Neural progenitor cell (in vitro differentiated cells): ENCODE measurements around the gene FRMD8. TPM values are rescaled to one million over a fixed set of nuclear protein-coding genes. Genes with fewer than 3 reads are reported as not detected.

Experiments
- DNase-seq: peaks from one replicate; pipeline ENCODE4 v3.0.0-alpha.2; 2016; ENCODE audit warnings: low spot score
- H2AFZ ChIP-seq: fragments of 200-600 bp; sonication (generic); replicated peaks from 2 replicates; pipeline ENCODE4 v1.6.1; 2016; ENCODE audit warnings: antibody characterized with exemption
- H3F3A ChIP-seq: fragments of 200-600 bp; sonication (generic); 2 replicates; pipeline ENCODE4 v1.6.1; 2016; ENCODE audit warnings: antibody characterized with exemption, low read depth
- H3K27ac ChIP-seq: fragments of 200-600 bp; sonication (generic); 2 replicates; pipeline ENCODE4 v1.5.1; 2016; ENCODE audit warnings: mild to moderate bottlenecking
- H3K27me3 ChIP-seq: fragments of 200-600 bp; sonication (generic); 2 replicates; pipeline ENCODE4 v1.6.1; 2016; ENCODE audit warnings: mild to moderate bottlenecking, moderate library complexity
- H3K36me3 ChIP-seq: fragments of 200-600 bp; sonication (generic); 2 replicates; pipeline ENCODE4 v1.5.1; 2016
- H3K4me1 ChIP-seq: fragments of 200-600 bp; sonication (generic); 2 replicates; pipeline ENCODE4 v1.6.1; 2016; ENCODE audit warnings: mixed run types
- H3K4me2 ChIP-seq: fragments of 200-600 bp; sonication (generic); 2 replicates; pipeline ENCODE4 v1.6.1; 2016
- H3K4me3 ChIP-seq: fragments of 200-600 bp; sonication (generic); 2 replicates; pipeline ENCODE4 v1.5.1; 2016
- H3K79me2 ChIP-seq: fragments of 200-600 bp; sonication (generic); 2 replicates; pipeline ENCODE4 v1.6.1; 2016; ENCODE audit warnings: low read depth
- H3K9ac ChIP-seq: fragments of 200-600 bp; sonication (generic); 2 replicates; pipeline ENCODE4 v1.6.1; 2016
- H3K9me3 ChIP-seq: fragments of 200-600 bp; sonication (generic); 2 replicates; pipeline ENCODE4 v1.5.1; 2016; ENCODE audit warnings: low read depth
- H4K20me1 ChIP-seq: fragments of 200-600 bp; sonication (generic); 2 replicates; pipeline ENCODE4 v1.6.1; 2016; ENCODE audit warnings: low read depth
- H3K27ac Mint-ChIP-seq: 3 replicates; pipeline ENCODE4 v1.8.0; 2021; ENCODE audit warnings: mixed read lengths
- H3K27me3 Mint-ChIP-seq: 2 replicates; pipeline ENCODE4 v1.8.0; 2022; ENCODE audit warnings: low read depth, mild to moderate bottlenecking, inconsistent platforms, moderate library complexity, mixed read lengths; ENCODE audit not compliant: insufficient read depth
- H3K36me3 Mint-ChIP-seq: 3 replicates; pipeline ENCODE4 v1.8.0; 2021; ENCODE audit warnings: mixed read lengths
- H3K4me1 Mint-ChIP-seq: 3 replicates; pipeline ENCODE4 v1.8.0; 2021; ENCODE audit warnings: mixed read lengths
- H3K4me3 Mint-ChIP-seq: 3 replicates; pipeline ENCODE4 v1.8.0; 2021; ENCODE audit warnings: mild to moderate bottlenecking, moderate library complexity, mixed read lengths
- H3K9me3 Mint-ChIP-seq: 3 replicates; pipeline ENCODE4 v1.8.0; 2020; ENCODE audit warnings: mixed read lengths
- EZH2 ChIP-seq: fragments of 200-600 bp; sonication (generic); IDR thresholded peaks from 2 replicates; pipeline ENCODE4 v1.6.1; 2017; ENCODE audit warnings: antibody characterized with exemption, mild to moderate bottlenecking, moderate library complexity
- EZH2phosphoT487 ChIP-seq: fragments of 200-600 bp; sonication (generic); IDR thresholded peaks from 2 replicates; pipeline ENCODE4 v1.6.1; 2017; ENCODE audit warnings: antibody characterized with exemption
- microRNA counts: library from miRNA; unstranded; fragments of <30 nt; microRNA quantifications from one replicate; lab custom pipeline; 2016
- small RNA-seq: library from RNA; depleted of rRNA; stranded (forward); fragments of <200 nt; gene quantifications from one replicate; pipeline ENCODE3, GENCODE V24; 2015
- total RNA-seq: library from RNA; depleted of rRNA; stranded (reverse); fragments of >200 nt; gene quantifications from 2 replicates; pipeline ENCODE4 v1.2.3, GENCODE V29; 2015; ENCODE audit warnings: low replicate concordance
- TF ChIP-seq, protein P1 (sequence below): fragments of 200-600 bp; sonication (generic); IDR thresholded peaks from 2 replicates; pipeline ENCODE4 v1.5.1; 2017; ENCODE audit warnings: antibody characterized with exemption, mild to moderate bottlenecking

The FRMD8 gene
- total RNA-seq, 1 donor from 2014 or later, result 5.8 TPM

DNA sequence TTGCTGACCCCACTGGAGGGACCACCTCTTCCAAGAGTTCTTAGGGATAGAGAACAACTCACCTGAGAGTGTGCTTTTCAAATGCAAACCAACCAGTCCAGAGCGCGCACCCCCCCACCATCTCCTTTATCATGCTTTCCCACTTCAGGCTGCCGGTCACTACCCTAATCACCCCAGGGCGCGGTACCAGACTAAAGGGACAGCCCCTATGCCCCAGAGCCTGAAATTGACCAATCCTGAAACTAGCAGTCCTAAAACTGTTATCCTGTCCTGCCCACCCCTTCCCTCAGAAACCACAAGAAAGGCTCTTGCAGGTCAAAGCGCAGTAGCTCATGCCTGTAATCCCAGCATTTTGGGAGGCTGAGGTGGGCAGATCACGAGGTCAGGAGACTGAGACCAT, 73.1 kb downstream of the FRMD8 start:
- Histone ChIP-seq H3K4me2 (peak overlapping the region; percentile 14), H3K9me3 (no peaks in the 10 kb centered on the region), H2AFZ (no peak overlapping the region), H3K4me1 (no peaks in the 10 kb centered on the region), H3K4me3 (no peak overlapping the region), H3K9ac (no peak overlapping the region), H3K27ac (no peak overlapping the region), H3F3A (peaks cover 10% of the 10 kb centered on the region), H3K27me3 (peaks cover 91% of the 10 kb centered on the region), H3K36me3 (no peaks in the 10 kb centered on the region), H3K79me2 (no peaks in the 10 kb centered on the region), H4K20me1 (no peaks in the 10 kb centered on the region)
- Mint-ChIP-seq H3K27ac (no peak overlapping the region), H3K4me3 (no peak overlapping the region), H3K4me1 (peaks cover 17% of the 10 kb centered on the region), H3K36me3 (peaks cover 6% of the 10 kb centered on the region), H3K27me3 (peaks cover 9% of the 10 kb centered on the region), H3K9me3 (peaks cover 11% of the 10 kb centered on the region)
- no peak for TF ChIP-seq EZH2
- TF ChIP-seq, protein P1, sequence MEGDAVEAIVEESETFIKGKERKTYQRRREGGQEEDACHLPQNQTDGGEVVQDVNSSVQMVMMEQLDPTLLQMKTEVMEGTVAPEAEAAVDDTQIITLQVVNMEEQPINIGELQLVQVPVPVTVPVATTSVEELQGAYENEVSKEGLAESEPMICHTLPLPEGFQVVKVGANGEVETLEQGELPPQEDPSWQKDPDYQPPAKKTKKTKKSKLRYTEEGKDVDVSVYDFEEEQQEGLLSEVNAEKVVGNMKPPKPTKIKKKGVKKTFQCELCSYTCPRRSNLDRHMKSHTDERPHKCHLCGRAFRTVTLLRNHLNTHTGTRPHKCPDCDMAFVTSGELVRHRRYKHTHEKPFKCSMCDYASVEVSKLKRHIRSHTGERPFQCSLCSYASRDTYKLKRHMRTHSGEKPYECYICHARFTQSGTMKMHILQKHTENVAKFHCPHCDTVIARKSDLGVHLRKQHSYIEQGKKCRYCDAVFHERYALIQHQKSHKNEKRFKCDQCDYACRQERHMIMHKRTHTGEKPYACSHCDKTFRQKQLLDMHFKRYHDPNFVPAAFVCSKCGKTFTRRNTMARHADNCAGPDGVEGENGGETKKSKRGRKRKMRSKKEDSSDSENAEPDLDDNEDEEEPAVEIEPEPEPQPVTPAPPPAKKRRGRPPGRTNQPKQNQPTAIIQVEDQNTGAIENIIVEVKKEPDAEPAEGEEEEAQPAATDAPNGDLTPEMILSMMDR, result no peak
- no peak for TF ChIP-seq EZH2phosphoT487
- DNase-seq, result peak; percentile 35

MicroRNAs within 50 kb of the gene (microRNA counts, 767-probe panel; counts per million panel counts)
- 460 counts per million, percentile 90 among the panel's probes with 10 or more counts for microRNA hsa-miR-612 (lab: Ali Mortazavi, UCI)

Small RNA genes lying within 50 kb of the gene (small RNA-seq; reads per million reads assigned to genes)
- gene RF01684, result not detected

Other genes starting within 250 kb of the FRMD8 start
- not detected in 2 replicates for gene SPDYC, start 216.4 kb upstream of the FRMD8 start, total RNA-seq
- gene CAPN1, start 204.7 kb upstream of the FRMD8 start, total RNA-seq, result 24.3 and 57.3 TPM in 2 replicates
- gene POLA2, start 124.7 kb upstream of the FRMD8 start, total RNA-seq, result 33.3 and 47.7 TPM in 2 replicates
- gene CDC42EP2, start 71.8 kb upstream of the FRMD8 start, total RNA-seq, result 0.11 and 0.87 TPM in 2 replicates
- gene DPF2, start 52.8 kb upstream of the FRMD8 start, total RNA-seq, result 63.3 and 72.1 TPM in 2 replicates
- 2.5 and 4.3 TPM in 2 replicates for gene TIGD3, start 31.9 kb upstream of the FRMD8 start, total RNA-seq
- 0.47 and 1.2 TPM in 2 replicates for gene SLC25A45, start 4.0 kb upstream of the FRMD8 start, total RNA-seq
- 2.8 and 4.0 TPM in 2 replicates for gene NEAT1, start 36.2 kb downstream of the FRMD8 start, total RNA-seq
- gene MALAT1, start 112.4 kb downstream of the FRMD8 start, total RNA-seq, result 5,397 and 9,030 TPM in 2 replicates
- 16.9 and 45.2 TPM in 2 replicates for gene SCYL1, start 138.4 kb downstream of the FRMD8 start, total RNA-seq
- gene LTBP3, start 171.7 kb downstream of the FRMD8 start, total RNA-seq, result 1.2 and 6.1 TPM in 2 replicates
- 15.5 and 34.0 TPM in 2 replicates for gene ZNRD2, start 183.8 kb downstream of the FRMD8 start, total RNA-seq
- gene FAM89B, start 185.9 kb downstream of the FRMD8 start, total RNA-seq, result 11.7 and 27.8 TPM in 2 replicates
- gene EHBP1L1, start 189.4 kb downstream of the FRMD8 start, total RNA-seq, result 4.7 and 5.1 TPM in 2 replicates
- 0.34 TPM in 1 of 2 replicates, not detected in the other for gene KCNK7, start 209.2 kb downstream of the FRMD8 start, total RNA-seq
- gene MAP3K11, start 227.6 kb downstream of the FRMD8 start, total RNA-seq, result 9.9 and 42.0 TPM in 2 replicates
- gene PCNX3, start 229.1 kb downstream of the FRMD8 start, total RNA-seq, result 6.6 and 19.3 TPM in 2 replicates